ENCODE results near the gene EIF2AK3. TPM values are rescaled to one million over a fixed set of nuclear protein-coding genes. Genes with fewer than 3 reads are reported as not detected.

EIF2AK3 gene
- total RNA-seq, 2 donors from 2014 or later, result 21.6 to 21.8 TPM

DNA sequence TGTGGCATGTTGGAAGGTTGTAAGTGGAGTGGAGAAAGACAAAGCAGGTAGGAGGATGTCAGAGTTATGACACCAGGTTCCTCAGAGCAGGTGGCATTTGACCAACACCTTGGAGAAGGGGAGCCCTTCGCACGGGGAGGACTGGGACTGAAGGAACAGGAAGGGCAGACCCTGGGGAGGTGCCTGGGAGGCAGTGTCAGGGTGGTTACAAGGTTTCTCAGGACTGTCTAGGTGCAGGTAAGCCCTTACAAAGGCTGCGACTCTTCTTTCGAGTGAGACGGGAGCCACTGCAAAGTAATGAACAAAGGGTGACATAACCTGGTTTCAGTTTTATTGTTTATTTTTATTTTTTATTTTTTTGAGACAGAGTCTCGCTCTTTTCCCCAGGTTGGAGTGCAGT lies 84.6 kb downstream of the EIF2AK3 start:
- Mint-ChIP-seq H3K36me3 (ENCODE audit: insufficient read depth in 2 of 2) (peaks cover 0 to 2% of the 10 kb centered on the region in 2 donors), H3K4me1 (ENCODE audit: low read depth) (no peaks in the 10 kb centered on the region), H3K4me3 (no peak overlapping the region), H3K9me3 (peaks cover 0 to 2% of the 10 kb centered on the region in 2 donors), H3K27ac (no peak overlapping the region), H3K27me3 (ENCODE audit: low read depth) (peaks cover 16% of the 10 kb centered on the region)
- DNase-seq (no peak), ATAC-seq (replicated peaks in 1 of 2) (no peak)

DNA sequence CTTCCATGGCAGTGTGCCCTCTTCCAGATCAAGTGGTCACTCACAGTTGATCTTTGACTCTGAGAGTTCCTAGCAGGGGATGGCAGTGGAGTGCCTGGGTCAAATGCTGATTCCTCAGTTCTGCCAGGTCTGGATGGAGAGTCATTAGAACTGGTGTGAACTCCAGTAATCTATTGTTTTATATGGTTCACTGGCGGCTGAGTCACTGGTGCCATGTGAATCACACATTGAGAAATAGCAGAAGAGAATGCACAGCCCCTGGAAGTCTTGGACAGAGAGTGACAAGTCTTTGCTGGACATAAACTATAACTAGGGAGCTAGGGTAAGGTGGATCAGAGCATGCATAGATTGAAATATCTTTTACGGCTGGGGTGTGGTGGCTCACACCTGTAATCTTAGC lies 86.9 kb downstream of the EIF2AK3 start:
- peaks cover 0 to 2% of the 10 kb centered on the region in 2 donors for H3K36me3 Mint-ChIP-seq (ENCODE audit: insufficient read depth in 2 of 2)
- H3K9me3 Mint-ChIP-seq, result peaks cover 0 to 2% of the 10 kb centered on the region in 2 donors
- H3K27me3 Mint-ChIP-seq (ENCODE audit: low read depth), result peaks cover 15% of the 10 kb centered on the region
- DNase-seq (no peak), ATAC-seq (replicated peaks in 1 of 2) (no peak)
- H3K4me3 Mint-ChIP-seq, result no peak overlapping the region
- H3K4me1 Mint-ChIP-seq (ENCODE audit: low read depth), result no peaks in the 10 kb centered on the region
- no peak overlapping the region for H3K27ac Mint-ChIP-seq

DNA sequence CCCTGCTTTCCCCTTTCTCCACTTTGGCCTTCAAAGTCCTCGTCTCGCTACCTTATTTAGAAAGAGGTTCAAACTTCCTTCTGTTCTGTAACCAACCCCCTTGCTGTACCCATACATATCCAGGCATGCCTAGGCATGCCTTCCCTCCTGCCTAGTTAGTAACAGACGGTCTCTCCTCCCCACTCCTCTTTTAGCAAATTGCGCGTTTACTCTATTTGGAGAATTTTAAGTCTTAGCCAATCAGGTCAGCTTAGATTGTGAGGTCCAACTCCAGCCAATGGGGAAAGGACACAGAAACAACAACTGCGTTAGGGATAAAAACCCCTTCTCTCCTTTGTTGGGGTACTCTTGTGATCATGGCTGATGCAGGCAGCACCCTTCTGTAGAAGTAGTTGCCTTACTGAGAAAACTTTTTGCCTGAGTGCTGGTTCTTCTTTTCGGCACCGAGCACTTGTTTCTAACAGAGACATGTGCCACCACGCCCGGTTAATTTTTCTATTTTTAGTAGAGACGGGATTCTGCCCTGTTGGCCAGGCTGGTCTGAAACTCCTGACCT lies 88.8 kb downstream of the EIF2AK3 start:
- no peak overlapping the region for H3K27ac Mint-ChIP-seq
- H3K36me3 Mint-ChIP-seq (ENCODE audit: insufficient read depth in 2 of 2), result peaks cover 0 to 2% of the 10 kb centered on the region in 2 donors
- DNase-seq (no peak), ATAC-seq (replicated peaks in 1 of 2) (no peak)
- H3K4me1 Mint-ChIP-seq (ENCODE audit: low read depth), result no peaks in the 10 kb centered on the region
- H3K4me3 Mint-ChIP-seq, result no peak overlapping the region
- H3K27me3 Mint-ChIP-seq (ENCODE audit: low read depth), result peaks cover 15% of the 10 kb centered on the region
- peaks cover 0 to 2% of the 10 kb centered on the region in 2 donors for H3K9me3 Mint-ChIP-seq

DNA sequence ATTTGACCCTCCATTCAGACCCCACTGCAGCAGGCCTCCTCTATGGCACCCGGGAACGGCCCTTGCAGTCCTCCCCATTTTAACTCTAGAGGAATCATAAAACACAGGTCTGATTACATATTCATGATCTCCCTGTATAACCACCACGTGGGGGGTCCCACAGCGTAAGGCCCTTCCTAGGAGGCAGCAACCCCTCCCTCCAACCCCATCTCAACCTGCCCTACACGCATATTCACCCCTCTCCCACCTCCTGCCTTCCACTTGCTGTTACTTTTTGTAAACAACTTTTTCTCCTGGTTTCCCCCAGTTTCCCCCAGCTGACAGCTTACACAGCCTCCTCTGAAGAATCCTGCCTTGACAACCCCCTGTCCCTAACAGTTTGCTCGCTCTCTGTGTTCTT lies 89.6 kb downstream of the EIF2AK3 start:
- H3K36me3 Mint-ChIP-seq (ENCODE audit: insufficient read depth in 2 of 2), result peaks cover 0 to 2% of the 10 kb centered on the region in 2 donors
- no peak overlapping the region for H3K27ac Mint-ChIP-seq
- DNase-seq (no peak), ATAC-seq (replicated peaks in 1 of 2) (no peak)
- no peak overlapping the region for H3K4me3 Mint-ChIP-seq
- H3K27me3 Mint-ChIP-seq (ENCODE audit: low read depth), result peaks cover 15% of the 10 kb centered on the region
- H3K9me3 Mint-ChIP-seq, result peaks cover 0 to 2% of the 10 kb centered on the region in 2 donors
- H3K4me1 Mint-ChIP-seq (ENCODE audit: low read depth), result no peaks in the 10 kb centered on the region

DNA sequence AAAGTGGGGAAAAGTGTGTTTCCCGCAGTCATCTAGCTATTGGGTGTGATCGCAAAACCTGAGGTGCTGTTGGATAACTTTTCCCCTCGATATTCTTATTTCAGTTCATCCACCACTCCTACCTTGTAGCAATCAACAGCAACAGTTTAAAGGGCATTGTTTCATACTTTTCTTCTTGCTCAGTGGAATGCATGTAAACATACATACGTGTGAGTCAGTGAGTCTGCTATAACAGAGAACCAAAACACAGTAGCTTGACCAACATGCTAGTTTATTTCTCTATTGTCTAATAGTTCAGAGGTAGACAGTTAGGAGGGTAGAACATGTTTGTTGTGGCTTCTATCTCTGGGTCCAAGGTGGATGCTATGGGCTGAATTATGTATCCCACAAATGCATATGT lies 97.2 kb downstream of the EIF2AK3 start:
- Mint-ChIP-seq H3K4me1 (ENCODE audit: low read depth) (no peaks in the 10 kb centered on the region), H3K27me3 (ENCODE audit: low read depth) (no peaks in the 10 kb centered on the region), H3K4me3 (no peak overlapping the region), H3K27ac (no peak overlapping the region), H3K36me3 (ENCODE audit: insufficient read depth in 2 of 2) (no peaks in the 10 kb centered on the region), H3K9me3 (no peaks in the 10 kb centered on the region)
- ATAC-seq (replicated peaks in 1 of 2) (no peak), DNase-seq (no peak)

DNA sequence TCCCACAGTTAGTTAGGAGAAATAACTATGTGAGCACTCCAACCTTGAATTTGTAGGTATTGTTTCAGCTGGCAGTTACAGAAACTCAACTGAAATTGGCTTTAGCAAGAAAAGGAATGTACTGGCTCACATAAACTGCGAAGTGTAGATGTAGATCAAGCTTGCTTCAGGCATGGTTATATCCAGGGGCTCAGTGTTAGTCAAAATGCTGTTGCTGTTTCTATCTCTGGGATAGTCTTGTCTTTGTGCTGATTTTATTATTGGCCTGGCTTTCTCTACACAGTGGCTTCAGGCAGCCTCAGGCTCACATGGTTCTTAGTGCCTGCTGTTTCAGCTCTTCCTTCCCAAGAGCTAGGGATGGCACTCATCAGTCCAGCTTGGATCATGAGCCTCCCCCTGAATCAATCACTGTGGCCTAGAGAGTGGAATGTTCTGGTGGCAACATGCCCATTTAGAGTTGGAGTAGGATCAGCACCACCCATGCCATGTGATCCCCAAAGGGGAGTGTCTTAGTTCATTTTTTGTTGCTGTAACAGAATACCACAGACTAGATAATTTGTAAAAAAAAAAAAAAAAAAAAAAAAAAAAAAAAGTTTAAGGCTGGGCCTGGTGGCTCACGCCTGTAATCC lies 105.7 kb downstream of the EIF2AK3 start:
- peaks cover 13% of the 10 kb centered on the region for H3K27me3 Mint-ChIP-seq (ENCODE audit: low read depth)
- DNase-seq (no peak), ATAC-seq (replicated peaks in 1 of 2) (no peak)
- no peak overlapping the region for H3K27ac Mint-ChIP-seq
- no peaks in the 10 kb centered on the region for H3K4me1 Mint-ChIP-seq (ENCODE audit: low read depth)
- H3K9me3 Mint-ChIP-seq, result no peaks in the 10 kb centered on the region
- H3K36me3 Mint-ChIP-seq (ENCODE audit: insufficient read depth in 2 of 2), result peaks cover 0 to 1% of the 10 kb centered on the region in 2 donors
- no peak overlapping the region for H3K4me3 Mint-ChIP-seq

DNA sequence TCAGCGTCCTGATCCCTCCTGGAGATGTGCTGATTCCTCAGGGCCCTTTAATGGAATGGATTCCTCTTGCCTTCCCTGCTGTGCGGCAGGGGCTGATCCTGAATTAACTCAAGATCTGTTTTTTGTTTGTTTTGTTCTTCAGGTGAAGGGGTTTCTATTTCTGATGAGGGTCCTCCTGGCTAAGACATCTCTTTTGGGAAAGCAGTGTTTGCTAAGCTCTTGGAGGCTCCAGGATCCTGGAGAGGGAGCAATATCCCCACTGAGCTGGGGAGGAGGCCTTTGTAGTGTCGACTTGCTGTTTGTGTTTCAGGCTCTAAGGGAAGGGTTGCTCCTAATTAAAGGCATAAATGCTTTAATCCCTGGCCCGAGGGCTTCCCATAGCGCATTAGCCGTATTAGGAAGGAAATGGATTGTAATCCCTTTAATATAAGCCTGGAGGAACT lies 109.5 kb downstream of the EIF2AK3 start:
- no peak overlapping the region for H3K27ac Mint-ChIP-seq
- no peaks in the 10 kb centered on the region for H3K4me1 Mint-ChIP-seq (ENCODE audit: low read depth)
- H3K9me3 Mint-ChIP-seq, result no peaks in the 10 kb centered on the region
- no peak overlapping the region for H3K4me3 Mint-ChIP-seq
- peaks cover 0 to 1% of the 10 kb centered on the region in 2 donors for H3K36me3 Mint-ChIP-seq (ENCODE audit: insufficient read depth in 2 of 2)
- no peak for DNase-seq
- no peak for ATAC-seq (replicated peaks in 1 of 2)
- H3K27me3 Mint-ChIP-seq (ENCODE audit: low read depth), result peaks cover 13% of the 10 kb centered on the region

Other genes with a start within 250 kb of the EIF2AK3 start
- not detected for gene FOXI3, start 174.8 kb downstream of the EIF2AK3 start, total RNA-seq
- gene RPIA, start 64.2 kb upstream of the EIF2AK3 start, total RNA-seq, result 10 to 100 TPM; 32.3 to 43.8 TPM

Data from activated T-cell treated with anti-CD3 and anti-CD28 coated beads, Interleukin-2, amount 50 U/mL, for 72 hours (primary cell).